K562 (cell line): Measurements from ENCODE around the gene PRR16. TPM values are rescaled to one million over a fixed set of nuclear protein-coding genes. Genes with fewer than 3 reads are reported as not detected.

Experiments used
- ATAC-seq: fragments of 200-7000 bp; cut with Tn5 transposase; 3 replicates; pipeline ENCODE4 v1.9.1; 2020; ENCODE audit warnings: moderate library complexity
- BruUV-seq: library from RNA; stranded (reverse); fragments of 400-500 nt; replicated peaks from 2 replicates; lab custom pipeline; 2021; lab: Mats Ljungman, UMichigan
- CTCF ChIA-PET: fragments of 300-600 bp; formaldehyde crosslinking; extraction: SDS; loops from one replicate; lab custom pipeline; 2021; ENCODE audit warnings: low intra/inter-chr PET ratio; lab: Yijun Ruan, JAX
- POLR2A ChIA-PET: fragments of 300-600, 350-650 bp; sonication (Branson Sonifier 250); formaldehyde crosslinking; extraction: SDS; loops from one replicate; lab custom pipeline; 2021; ENCODE audit warnings: antibody characterized with exemption, inconsistent platforms; lab: Yijun Ruan, JAX
- DNase-seq, 4 experiments: peaks; one replicate each; pipeline versions ENCODE4 v3.0.0 to v3.0.0-alpha.2; 2011 to 2018; ENCODE audit warnings: low spot score in 3 of 4, mixed read lengths in 3 of 4; ENCODE audit errors: extremely low read depth in 1 of 4
- FAIRE-seq: peaks from 2 replicates; lab custom pipeline; 2011; peaks lifted over from hg19 to GRCh38; lab: Jason Lieb, UNC
- H2AFZ ChIP-seq: 2 replicates; pipeline ENCODE4 v1.6.0; 2011; ENCODE audit warnings: low read depth, low read length, control low read depth, inconsistent platforms
- H3K27ac ChIP-seq: fragments of 200-600 bp; 3 replicates; pipeline ENCODE4 v1.8.0; 2011; ENCODE audit warnings: low read depth, mild to moderate bottlenecking, control low read depth, inconsistent platforms, low read length, moderate library complexity, mixed read lengths; ENCODE audit errors: extremely low read depth
- H3K27me3 ChIP-seq, 2 experiments: fragments of 300-600 bp in 1 of 2; 2 replicates in 1 of 2; 3 replicates in 1 of 2; pipeline versions ENCODE4 v1.6.0 to v1.8.0; 2011; ENCODE audit warnings: inconsistent platforms in 2 of 2, low read length in 2 of 2, mild to moderate bottlenecking in 1 of 2, mixed read lengths in 1 of 2, moderate library complexity in 1 of 2; ENCODE audit not compliant: control insufficient read depth in 2 of 2, insufficient read depth in 2 of 2
- H3K36me3 ChIP-seq: fragments of 300-600 bp; 3 replicates; pipeline ENCODE4 v1.8.0; 2011; ENCODE audit warnings: mild to moderate bottlenecking, low read length, inconsistent platforms; ENCODE audit not compliant: control insufficient read depth, insufficient read depth
- H3K4me1 ChIP-seq, 2 experiments: fragments of 200-600 bp in 1 of 2; replicated peaks in 1 of 2; 2 replicates in 1 of 2; 3 replicates in 1 of 2; pipeline versions ENCODE4 v1.5.1 to v1.8.0; 2011; ENCODE audit warnings: inconsistent platforms in 2 of 2, low read length in 2 of 2, mild to moderate bottlenecking in 1 of 2, mixed read lengths in 1 of 2, moderate library complexity in 1 of 2; ENCODE audit not compliant: control insufficient read depth in 2 of 2, insufficient read depth in 2 of 2
- H3K4me2 ChIP-seq: 2 replicates; pipeline ENCODE4 v1.6.1; 2011; ENCODE audit warnings: low read length, control low read depth, inconsistent platforms, mixed read lengths; ENCODE audit not compliant: insufficient read depth
- H3K4me3 ChIP-seq: fragments of 200-600 bp; sonication (generic), shearing (Covaris generic); 2 replicates; pipeline ENCODE4 v1.5.1; 2016; ENCODE audit warnings: control low read depth, inconsistent platforms
- H3K79me2 ChIP-seq: fragments of 200-600 bp; 3 replicates; pipeline ENCODE4 v1.8.0; 2011; ENCODE audit warnings: low read length, inconsistent platforms; ENCODE audit not compliant: control insufficient read depth, insufficient read depth
- H3K9ac ChIP-seq, 2 experiments: 2 replicates each; pipeline versions ENCODE4 v1.6.0 to v1.6.1; 2011; ENCODE audit warnings: low read depth in 2 of 2, low read length in 2 of 2, control low read depth in 1 of 2, inconsistent platforms in 1 of 2, mild to moderate bottlenecking in 1 of 2, mixed read lengths in 1 of 2; ENCODE audit not compliant: insufficient read depth in 1 of 2
- H3K9me1 ChIP-seq: one replicate; pipeline ENCODE4 v1.6.0; 2011; ENCODE audit warnings: inconsistent platforms, mild to moderate bottlenecking, low read length, moderate library complexity; ENCODE audit not compliant: control insufficient read depth, insufficient read depth
- H3K9me3 ChIP-seq: replicated peaks from 2 replicates; pipeline ENCODE4 v1.5.1; 2011; ENCODE audit warnings: low read depth, low read length, inconsistent platforms; ENCODE audit not compliant: control insufficient read depth, insufficient read depth
- H4K20me1 ChIP-seq: replicated peaks from 2 replicates; pipeline ENCODE4 v1.6.1; 2011; ENCODE audit warnings: low read length, inconsistent platforms, mixed read lengths; ENCODE audit not compliant: control insufficient read depth, insufficient read depth
- ARHGAP35 ChIP-seq: fragments of 450-650 bp; IDR thresholded peaks from 2 replicates; pipeline ENCODE4 v1.6.1; 2018; ENCODE audit not compliant: partially characterized antibody
- CBFA2T3 ChIP-seq: fragments of 450-650 bp; IDR thresholded peaks from 2 replicates; pipeline ENCODE4 v1.6.1; 2017
- CHD4 ChIP-seq: fragments of 200-600 bp; sonication (generic); IDR thresholded peaks from 3 replicates; pipeline ENCODE4 v1.6.1; 2012; ENCODE audit warnings: low read depth, mild to moderate bottlenecking, mixed read lengths, low read length, inconsistent platforms; ENCODE audit not compliant: insufficient read depth, insufficient replicate concordance, poor library complexity, severe bottlenecking
- EP300 ChIP-seq: IDR thresholded peaks from 2 replicates; pipeline ENCODE4 v1.6.1; 2012; ENCODE audit warnings: low read length, improper control_type of control experiment
- FOSL1 ChIP-seq: fragments of 200-800 bp; sonication (Bioruptor generic); conservative IDR thresholded peaks from 2 replicates; pipeline ENCODE4 v1.6.1; 2016; ENCODE audit warnings: missing genetic modification characterization, missing compliant biosample characterization
- GABPB1 ChIP-seq: sonication (generic); formaldehyde crosslinking; IDR thresholded peaks from 2 replicates; pipeline ENCODE4 v1.8.0; 2022; ENCODE audit warnings: mild to moderate bottlenecking, missing genetic modification reagents
- HMBOX1 ChIP-seq: sonication (generic); IDR thresholded peaks from 2 replicates; pipeline ENCODE4 v1.6.1; 2016
- NCOA2 ChIP-seq, 2 experiments: fragments of 450-650 bp; IDR thresholded peaks; 2 replicates each; pipeline ENCODE4 v1.6.1; 2018; ENCODE audit warnings: mild to moderate bottlenecking in 2 of 2, moderate library complexity in 1 of 2; ENCODE audit not compliant: partially characterized antibody in 2 of 2
- POLR2B ChIP-seq: fragments of 450-650 bp; IDR thresholded peaks from 2 replicates; pipeline ENCODE4 v1.6.1; 2018; ENCODE audit warnings: low read depth; ENCODE audit not compliant: partially characterized antibody
- POLR2G ChIP-seq: fragments of 200-400 bp; formaldehyde crosslinking; IDR thresholded peaks from 2 replicates; pipeline ENCODE4 v1.6.1; 2017; ENCODE audit warnings: low read depth, mild to moderate bottlenecking, antibody characterized with exemption, low read length, moderate library complexity
- RBFOX2 ChIP-seq: fragments of 200-400 bp; formaldehyde crosslinking; IDR thresholded peaks from 2 replicates; pipeline ENCODE4 v1.6.1; 2017; ENCODE audit warnings: low read depth, mild to moderate bottlenecking, low read length, moderate library complexity
- TBP ChIP-seq: optimal IDR thresholded peaks from 2 replicates; pipeline ENCODE3; 2011; ENCODE audit warnings: low read depth, low read length, improper control_type of control experiment
- VEZF1 ChIP-seq: fragments of 200-800 bp; sonication (Bioruptor generic); IDR thresholded peaks from 2 replicates; pipeline ENCODE4 v1.6.1; 2017; ENCODE audit warnings: missing genetic modification characterization, missing compliant biosample characterization
- ZBTB7A ChIP-seq: IDR thresholded peaks from 2 replicates; pipeline ENCODE4 v1.6.1; 2011; ENCODE audit warnings: low read depth, mild to moderate bottlenecking, low read length, moderate library complexity, borderline replicate concordance; ENCODE audit not compliant: control insufficient read depth
- ZNF212 ChIP-seq: fragments of 450-650 bp; formaldehyde crosslinking; IDR thresholded peaks from 2 replicates; pipeline ENCODE4 v1.4.0; 2020; ENCODE audit warnings: mild to moderate bottlenecking
- WGBS: fragments of 100-300 bp; shearing (Covaris generic); methylation state at CpG from one replicate; pipeline ENCODE4 v1.1.6; 2016; ENCODE audit warnings: low coverage, mixed read lengths; ENCODE audit not compliant: insufficient coverage; ENCODE audit errors: missing lambda C conversion rate; 5-methylcytosine and 5-hydroxymethylcytosine counted together
- in situ Hi-C: fragments of 300-500 bp; cut with MboI; formaldehyde crosslinking; loops from 4 replicates; pipeline ENCODE4 v1.15.0; 2018; ENCODE audit warnings: inconsistent platforms, mixed read lengths
- intact Hi-C: fragments of 100-400 bp; cut with micrococcal nuclease; formaldehyde crosslinking; loops from 2 replicates; pipeline ENCODE4 v1.14.2; 2022
- polyA plus RNA-seq, 8 experiments: library from polyadenylated mRNA; depleted of rRNA in 4 of 8; stranded (reverse) in 5 of 8; unstranded in 3 of 8; fragments of >200 nt; fragmentation: Nextera tagmentation in 2 of 8; fragmentation: Illumina TruSeq in 1 of 8; extraction: Ambion mirVana in 2 of 8; extraction: Trizol in 1 of 8; gene quantifications; 2 replicates each; pipeline versions ENCODE4 v1.2.1 to v1.2.3, GENCODE V29; 2011 to 2014; ENCODE audit warnings: inconsistent platforms in 1 of 8, missing spikeins in 1 of 8
- total RNA-seq, 7 experiments: library from RNA; depleted of rRNA in 6 of 7; stranded (reverse); fragments of >200 nt in 6 of 7; fragmentation: Illumina TruSeq in 2 of 7; extraction: Trizol in 2 of 7; gene quantifications; 2 replicates each; pipeline versions ENCODE4 v1.2.1 to v1.2.3, GENCODE V29; 2011 to 2021; ENCODE audit warnings: low replicate concordance in 1 of 7
- TF ChIP-seq, protein P1 (sequence below): fragments of 250-450 bp; sonication (Bioruptor Pico); IDR thresholded peaks from 2 replicates; pipeline ENCODE4 v1.8.0; 2022; ENCODE audit warnings: moderate library complexity, mild to moderate bottlenecking, inconsistent platforms
- TF ChIP-seq, protein P2 (sequence below), 2 experiments: IDR thresholded peaks; 2 replicates each; pipeline ENCODE4 v1.6.1; 2012; ENCODE audit warnings: improper control_type of control experiment in 2 of 2, low read depth in 2 of 2, low read length in 2 of 2, borderline replicate concordance in 1 of 2

The PRR16 gene
- total and polyA plus RNA-seq, 9 of the 15 experiments (the other 6 are each of a cell fraction or from before 2014, with no cell fraction given) = 0.61 to 10.1 (median 3.3) TPM

- no TSS peak for BruUV-seq
- Histone ChIP-seq H3K27ac (peak overlapping the region; percentile 55), H4K20me1 (no peaks in the 10 kb centered on the region), H3K79me2 (peaks cover 50% of the 10 kb centered on the region), H3K27me3 (no peaks in the 10 kb centered on the region), H2AFZ (peak overlapping the region; percentile 71), H3K4me1 (peaks cover 3 to 10% of the 10 kb centered on the region in 2 experiments; a peak in 3 of 5 replicates), H3K4me2 (peak overlapping the region; percentile 67), H3K9ac (peak overlapping the region; percentile 54 to 90), H3K9me1 (no peaks in the 10 kb centered on the region), H3K36me3 (no peaks in the 10 kb centered on the region), H3K4me3 (peak overlapping the region; percentile 54), H3K9me3 (no peaks in the 10 kb centered on the region)
- WGBS = 3% methylated on average over 16 of the region's 33 CpGs
- intact Hi-C loops = no loop called here
- ChIA-PET POLR2A (interaction anchor here (0.6 to 0.8 kb wide), 2 partner anchors 9 to 494 kb away, joined by 3 to 5 read pairs; no protein-coding TSS in a partner anchor), CTCF (interaction anchor here (0.7 kb wide), 1 partner anchor 1634 kb away, joined by 3 read pairs; no protein-coding TSS in a partner anchor)
- peak; percentile 66 for ATAC-seq
- DNase-seq = peak; percentile 12 to 68 (median 28)
- FAIRE-seq = peak; percentile 55
- in situ Hi-C loops = no loop called here
- TF ChIP-seq, protein P1, sequence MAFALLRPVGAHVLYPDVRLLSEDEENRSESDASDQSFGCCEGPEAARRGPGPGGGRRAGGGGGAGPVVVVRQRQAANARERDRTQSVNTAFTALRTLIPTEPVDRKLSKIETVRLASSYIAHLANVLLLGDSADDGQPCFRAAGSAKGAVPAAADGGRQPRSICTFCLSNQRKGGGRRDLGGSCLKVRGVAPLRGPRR (CRISPR knock-in tag) = no peak
- peak; percentile 44 for TF ChIP-seq RBFOX2
- TF ChIP-seq CBFA2T3 = no peak
- TF ChIP-seq EP300 = no peak; the same call in 1 of the 2 replicates
- TF ChIP-seq ZNF212 (CRISPR knock-in tag) = no peak
- no peak for TF ChIP-seq NCOA2 (IDR thresholded peaks at IDR 0.05; ENCODE audit: partially characterized antibody in 2 of 2)
- TF ChIP-seq POLR2B = no peak
- TF ChIP-seq GABPB1 = no peak
- TF ChIP-seq HMBOX1 = peak; percentile 76
- peak; percentile 26 for TF ChIP-seq TBP
- TF ChIP-seq ARHGAP35 = no peak
- 0 out of 2 replicates have a peak, but pooled peaks have one; percentile 46 for TF ChIP-seq POLR2G
- TF ChIP-seq FOSL1 (tag) = no peak
- TF ChIP-seq, protein P2, sequence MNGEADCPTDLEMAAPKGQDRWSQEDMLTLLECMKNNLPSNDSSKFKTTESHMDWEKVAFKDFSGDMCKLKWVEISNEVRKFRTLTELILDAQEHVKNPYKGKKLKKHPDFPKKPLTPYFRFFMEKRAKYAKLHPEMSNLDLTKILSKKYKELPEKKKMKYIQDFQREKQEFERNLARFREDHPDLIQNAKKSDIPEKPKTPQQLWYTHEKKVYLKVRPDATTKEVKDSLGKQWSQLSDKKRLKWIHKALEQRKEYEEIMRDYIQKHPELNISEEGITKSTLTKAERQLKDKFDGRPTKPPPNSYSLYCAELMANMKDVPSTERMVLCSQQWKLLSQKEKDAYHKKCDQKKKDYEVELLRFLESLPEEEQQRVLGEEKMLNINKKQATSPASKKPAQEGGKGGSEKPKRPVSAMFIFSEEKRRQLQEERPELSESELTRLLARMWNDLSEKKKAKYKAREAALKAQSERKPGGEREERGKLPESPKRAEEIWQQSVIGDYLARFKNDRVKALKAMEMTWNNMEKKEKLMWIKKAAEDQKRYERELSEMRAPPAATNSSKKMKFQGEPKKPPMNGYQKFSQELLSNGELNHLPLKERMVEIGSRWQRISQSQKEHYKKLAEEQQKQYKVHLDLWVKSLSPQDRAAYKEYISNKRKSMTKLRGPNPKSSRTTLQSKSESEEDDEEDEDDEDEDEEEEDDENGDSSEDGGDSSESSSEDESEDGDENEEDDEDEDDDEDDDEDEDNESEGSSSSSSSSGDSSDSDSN (IDR thresholded peaks at IDR 0.05; ENCODE audit: borderline replicate concordance in 1 of 2, low read depth in 2 of 2, low read length in 2 of 2) = peak in 1 of 2 experiments; percentile 65; a peak in 1 of 4 replicates
- TF ChIP-seq ZBTB7A = no peak
- TF ChIP-seq VEZF1 (CRISPR knock-in tag) = peak; percentile 45; the same call in 1 of the 2 replicates
- TF ChIP-seq CHD4 = no peak
These were observed 1.4 kb downstream of the PRR16 start for GRCh38 chr5:120465436-120465961.
